Measurements from ENCODE around the gene SBF1.

DNA sequence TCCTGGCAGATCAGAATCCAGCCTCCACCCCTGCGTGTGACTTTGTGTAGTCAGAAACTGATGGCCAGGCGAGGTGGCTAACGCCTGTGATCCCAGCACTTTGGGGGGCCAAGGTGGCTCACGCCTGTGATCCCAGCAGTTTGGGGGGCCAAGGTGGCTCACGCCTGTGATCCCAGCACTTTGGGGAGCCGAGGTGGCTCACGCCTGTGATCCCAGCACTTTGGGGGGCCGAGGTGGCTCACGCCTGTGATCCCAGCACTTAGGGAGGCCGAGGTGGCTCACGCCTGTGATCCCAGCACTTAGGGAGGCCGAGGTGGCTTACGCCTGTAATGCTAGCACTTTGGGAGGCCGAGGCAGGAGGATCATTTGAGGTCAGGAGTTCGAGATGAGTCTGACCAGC is 38.3 kb upstream of the SBF1 start:
- TF ChIP-seq, protein P1, sequence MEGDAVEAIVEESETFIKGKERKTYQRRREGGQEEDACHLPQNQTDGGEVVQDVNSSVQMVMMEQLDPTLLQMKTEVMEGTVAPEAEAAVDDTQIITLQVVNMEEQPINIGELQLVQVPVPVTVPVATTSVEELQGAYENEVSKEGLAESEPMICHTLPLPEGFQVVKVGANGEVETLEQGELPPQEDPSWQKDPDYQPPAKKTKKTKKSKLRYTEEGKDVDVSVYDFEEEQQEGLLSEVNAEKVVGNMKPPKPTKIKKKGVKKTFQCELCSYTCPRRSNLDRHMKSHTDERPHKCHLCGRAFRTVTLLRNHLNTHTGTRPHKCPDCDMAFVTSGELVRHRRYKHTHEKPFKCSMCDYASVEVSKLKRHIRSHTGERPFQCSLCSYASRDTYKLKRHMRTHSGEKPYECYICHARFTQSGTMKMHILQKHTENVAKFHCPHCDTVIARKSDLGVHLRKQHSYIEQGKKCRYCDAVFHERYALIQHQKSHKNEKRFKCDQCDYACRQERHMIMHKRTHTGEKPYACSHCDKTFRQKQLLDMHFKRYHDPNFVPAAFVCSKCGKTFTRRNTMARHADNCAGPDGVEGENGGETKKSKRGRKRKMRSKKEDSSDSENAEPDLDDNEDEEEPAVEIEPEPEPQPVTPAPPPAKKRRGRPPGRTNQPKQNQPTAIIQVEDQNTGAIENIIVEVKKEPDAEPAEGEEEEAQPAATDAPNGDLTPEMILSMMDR (IDR thresholded peaks at IDR 0.05), result no peak
- TF ChIP-seq EZH2 (IDR thresholded peaks at IDR 0.05; ENCODE audit: borderline replicate concordance, insufficient read depth, low read depth, low read length, poor library complexity, severe bottlenecking), result no peak

Measured in B cell (primary cell).